HepG2 (cell line): ENCODE data around the gene UBE2H. TPM values are rescaled to one million over a fixed set of nuclear protein-coding genes. Genes with fewer than 3 reads are reported as not detected.

Experiments
- ATAC-seq: fragments of 200-7000 bp; cut with Tn5 transposase; 3 replicates; pipeline ENCODE4 v1.9.1; 2020; ENCODE audit warnings: mild to moderate bottlenecking, moderate library complexity
- BruUV-seq: library from RNA; stranded (reverse); fragments of 400-500 nt; replicated peaks from 2 replicates; lab custom pipeline; 2021; lab: Mats Ljungman, UMichigan
- CTCF ChIA-PET: fragments of 300-600 bp; formaldehyde crosslinking; extraction: SDS; loops from one replicate; lab custom pipeline; 2021; ENCODE audit warnings: low total read pairs, inconsistent platforms, low intra/inter-chr PET ratio; lab: Yijun Ruan, JAX
- POLR2A ChIA-PET: fragments of 350-600 bp; sonication (Branson Sonifier 250); formaldehyde crosslinking; loops from one replicate; lab custom pipeline; 2020; ENCODE audit warnings: antibody characterized with exemption, inconsistent platforms; lab: Yijun Ruan, JAX
- DNase-seq: peaks from one replicate; pipeline ENCODE4 v3.0.0-alpha.2; 2015; ENCODE audit warnings: low spot score
- FAIRE-seq: peaks from 3 replicates; lab custom pipeline; 2011; peaks lifted over from hg19 to GRCh38; lab: Jason Lieb, UNC
- H2AFZ ChIP-seq: one replicate; pipeline ENCODE4 v1.6.1; 2011; ENCODE audit warnings: low read length, inconsistent platforms
- H3K27ac ChIP-seq: fragments of 300-600 bp; 3 replicates; pipeline ENCODE4 v1.8.0; 2011; ENCODE audit warnings: mixed run types, mild to moderate bottlenecking, mixed read lengths, low read length, inconsistent platforms; ENCODE audit not compliant: insufficient read depth; ENCODE audit errors: extremely low read length
- H3K27me3 ChIP-seq, 2 experiments: fragments of 200-600 bp in 1 of 2; 2 replicates in 1 of 2; 3 replicates in 1 of 2; pipeline versions ENCODE4 v1.6.0 to v1.8.0; 2011; ENCODE audit warnings: low read length in 2 of 2, mild to moderate bottlenecking in 2 of 2, moderate library complexity in 2 of 2, inconsistent platforms in 1 of 2; ENCODE audit not compliant: insufficient read depth in 2 of 2, control insufficient read depth in 1 of 2
- H3K36me3 ChIP-seq, 2 experiments: fragments of 200-600 bp in 1 of 2; replicated peaks in 1 of 2; 2 replicates in 1 of 2; 3 replicates in 1 of 2; pipeline versions ENCODE4 v1.5.1 to v1.8.0; 2011; ENCODE audit warnings: low read length in 2 of 2, inconsistent platforms in 1 of 2; ENCODE audit not compliant: insufficient read depth in 2 of 2, control insufficient read depth in 1 of 2
- H3K4me1 ChIP-seq: 2 replicates; pipeline ENCODE4 v1.5.1; 2012; ENCODE audit warnings: low read length, inconsistent platforms; ENCODE audit not compliant: insufficient read depth
- H3K4me2 ChIP-seq: 2 replicates; pipeline ENCODE4 v1.6.0; 2011; ENCODE audit warnings: low read depth, low read length, inconsistent platforms
- H3K4me3 ChIP-seq, 3 experiments: fragments of 200-600 bp in 1 of 3; sonication (generic), shearing (Covaris generic) in 1 of 3; replicated peaks in 1 of 3; 2 replicates each; pipeline ENCODE4 v1.5.1; 2011 to 2016; ENCODE audit warnings: low read length in 3 of 3, inconsistent platforms in 2 of 3, low read depth in 2 of 3, mild to moderate bottlenecking in 2 of 3, control low read depth in 1 of 3, mixed read lengths in 1 of 3; ENCODE audit not compliant: insufficient read depth in 1 of 3
- H3K79me2 ChIP-seq: one replicate; pipeline ENCODE4 v1.6.1; 2011; ENCODE audit warnings: low read length, inconsistent platforms; ENCODE audit not compliant: insufficient read depth
- H3K9ac ChIP-seq: 2 replicates; pipeline ENCODE4 v1.6.0; 2011; ENCODE audit warnings: mild to moderate bottlenecking, low read depth, low read length, inconsistent platforms; ENCODE audit not compliant: insufficient read depth
- H3K9me3 ChIP-seq: 2 replicates; pipeline ENCODE4 v1.5.1; 2012; ENCODE audit warnings: mild to moderate bottlenecking, low read length
- H4K20me1 ChIP-seq: 2 replicates; pipeline ENCODE4 v1.6.0; 2011; ENCODE audit warnings: inconsistent platforms, mild to moderate bottlenecking, low read length, moderate library complexity; ENCODE audit not compliant: insufficient read depth
- AGO2 ChIP-seq: fragments of 200-400 bp; formaldehyde crosslinking; optimal IDR thresholded peaks from 2 replicates; pipeline ENCODE3; 2017; ENCODE audit warnings: mild to moderate bottlenecking, low read depth, low read length, moderate library complexity
- FOXP4 ChIP-seq: sonication (generic); formaldehyde crosslinking; IDR thresholded peaks from 2 replicates; pipeline ENCODE4 v1.4.0; 2020; ENCODE audit warnings: missing genetic modification reagents
- HOXA5 ChIP-seq: sonication (generic); formaldehyde crosslinking; IDR thresholded peaks from 2 replicates; pipeline ENCODE4 v1.4.0; 2020; ENCODE audit warnings: missing genetic modification reagents
- PHB2 ChIP-seq: fragments of 450-650 bp; IDR thresholded peaks from 2 replicates; pipeline ENCODE4 v1.6.1; 2018; ENCODE audit not compliant: partially characterized antibody
- PHF20 ChIP-seq: sonication (generic); formaldehyde crosslinking; IDR thresholded peaks from 2 replicates; pipeline ENCODE4 v1.5.0; 2020; ENCODE audit warnings: mild to moderate bottlenecking, missing genetic modification reagents
- PLSCR1 ChIP-seq: sonication (generic); formaldehyde crosslinking; IDR thresholded peaks from 2 replicates; pipeline ENCODE4 v1.5.0; 2020; ENCODE audit warnings: missing genetic modification reagents, mild to moderate bottlenecking, borderline replicate concordance
- POLR2G ChIP-seq: fragments of 200-400 bp; formaldehyde crosslinking; IDR thresholded peaks from 2 replicates; pipeline ENCODE4 v1.6.1; 2018; ENCODE audit warnings: mild to moderate bottlenecking, low read depth, low read length, moderate library complexity
- RNF2 ChIP-seq: fragments of 450-650 bp; conservative IDR thresholded peaks from 2 replicates; pipeline ENCODE4 v1.6.1; 2016; ENCODE audit warnings: low read depth
- RORA ChIP-seq: sonication (generic); formaldehyde crosslinking; IDR thresholded peaks from 2 replicates; pipeline ENCODE4 v1.5.0; 2020; ENCODE audit warnings: mild to moderate bottlenecking, missing genetic modification reagents, moderate library complexity
- WIZ ChIP-seq: sonication (generic); formaldehyde crosslinking; IDR thresholded peaks from 2 replicates; pipeline ENCODE4 v1.5.1; 2020; ENCODE audit warnings: mild to moderate bottlenecking, missing genetic modification reagents
- ZNF556 ChIP-seq: sonication (generic); formaldehyde crosslinking; IDR thresholded peaks from 2 replicates; pipeline ENCODE4 v1.4.0; 2020; ENCODE audit warnings: mild to moderate bottlenecking, missing genetic modification reagents, borderline replicate concordance
- ZNF770 ChIP-seq: sonication (generic); formaldehyde crosslinking; IDR thresholded peaks from 2 replicates; pipeline ENCODE4 v1.5.0; 2020; ENCODE audit warnings: mild to moderate bottlenecking, missing genetic modification reagents
- ZSCAN20 ChIP-seq: sonication (generic); formaldehyde crosslinking; IDR thresholded peaks from 2 replicates; pipeline ENCODE4 v1.4.0; 2020; ENCODE audit warnings: missing genetic modification reagents, mild to moderate bottlenecking, borderline replicate concordance
- WGBS: methylation state at CpG from one replicate; pipeline ENCODE4 v1.1.6; 2017; ENCODE audit warnings: low lambda C conversion rate; 5-methylcytosine and 5-hydroxymethylcytosine counted together
- in situ Hi-C: cut with HindIII; loops from 2 replicates; pipeline ENCODE4 v1.10.0; 2017; ENCODE audit warnings: low pct_unique_long_range_greater_than_20kb; ENCODE audit not compliant: extremely low pct_ligation_motif_present
- intact Hi-C: fragments of 100-400 bp; cut with micrococcal nuclease; formaldehyde crosslinking; loops from one replicate; pipeline ENCODE4 v1.10.0; 2022; ENCODE audit not compliant: unreplicated experiment
- polyA plus RNA-seq, 8 experiments: library from polyadenylated mRNA; depleted of rRNA in 3 of 8; stranded (reverse) in 7 of 8; unstranded in 1 of 8; fragments of >200 nt; fragmentation: Illumina TruSeq in 4 of 8; extraction: Trizol in 4 of 8; gene quantifications; 2 replicates each; pipeline versions ENCODE4 v1.2.1 to v1.2.3, GENCODE V29; 2011 to 2016; ENCODE audit warnings: low read depth in 4 of 8, missing spikeins in 1 of 8, mixed read lengths in 1 of 8; ENCODE audit not compliant: insufficient read depth in 1 of 8
- total RNA-seq, 5 experiments: library from RNA; depleted of rRNA; stranded (reverse); fragments of >200 nt; fragmentation: Illumina TruSeq; extraction: Trizol; gene quantifications; 2 replicates each; pipeline ENCODE4 v1.2.3, GENCODE V29; 2016; ENCODE audit warnings: low read depth in 1 of 5

UBE2H gene
- total and polyA plus RNA-seq, 2 of the 13 experiments (the other 11 are each of a cell fraction or from before 2014, with no cell fraction given), result 15.5 to 40.1 TPM

- TF ChIP-seq AGO2 (no peak), HOXA5 (CRISPR knock-in tag) (no peak), PLSCR1 (no peak), PHB2 (no peak), PHF20 (CRISPR knock-in tag) (no peak), POLR2G (no peak), RNF2 (no peak), ZNF556 (CRISPR knock-in tag) (no peak), ZSCAN20 (no peak), RORA (CRISPR knock-in tag) (no peak)
Measured at GRCh38 chr7:129874722-129875121, 78.0 kb downstream of the UBE2H start (continued).

- Histone ChIP-seq H3K4me3 (no peak overlapping the region), H4K20me1 (peaks cover 11% of the 10 kb centered on the region; the same call in 1 of the 2 replicates), H3K27me3 (no peaks in the 10 kb centered on the region), H2AFZ (no peak overlapping the region), H3K9me3 (no peaks in the 10 kb centered on the region), H3K4me1 (peaks cover 2% of the 10 kb centered on the region), H3K4me2 (no peak overlapping the region), H3K79me2 (no peaks in the 10 kb centered on the region), H3K27ac (no peak overlapping the region), H3K36me3 (peaks cover 4 to 12% of the 10 kb centered on the region in 2 experiments), H3K9ac (no peak overlapping the region)
- ChIA-PET CTCF (no interaction called here), POLR2A (no interaction called here)
- FAIRE-seq (no peak), DNase-seq (no peak), ATAC-seq (no peak)
- 98% methylated on average over 5 of the region's 5 CpGs for WGBS
- intact Hi-C loops (no loop called here), in situ Hi-C loops (no loop called here)
- BruUV-seq, result no TSS peak
- TF ChIP-seq ZNF770 (CRISPR knock-in tag), result peak; percentile 30; the same call in 1 of the 2 replicates
- no peak for TF ChIP-seq WIZ (CRISPR knock-in tag)
- TF ChIP-seq FOXP4 (CRISPR knock-in tag), result no peak
Measured at GRCh38 chr7:129872054-129872453, 80.7 kb downstream of the UBE2H start.
